IMR-90 (cell line): ENCODE data around the gene NTRK2. TPM values are rescaled to one million over a fixed set of nuclear protein-coding genes. Genes with fewer than 3 reads are reported as not detected.

Experiments
- ATAC-seq: fragments of 200-7000 bp; cut with Tn5 transposase; 2 replicates; pipeline ENCODE4 v1.9.1; 2020; ENCODE audit warnings: low read depth, mild to moderate bottlenecking, moderate library complexity
- BruUV-seq: library from RNA; stranded (reverse); fragments of 400-500 nt; replicated peaks from 2 replicates; lab custom pipeline; 2021; lab: Mats Ljungman, UMichigan
- CTCF ChIA-PET: fragments of 300-600 bp; formaldehyde crosslinking; extraction: SDS; loops from one replicate; lab custom pipeline; 2021; ENCODE audit warnings: antibody characterized with exemption; lab: Yijun Ruan, JAX
- POLR2A ChIA-PET: fragments of 300-600 bp; sonication (Branson Sonifier 250); formaldehyde crosslinking; loops from one replicate; lab custom pipeline; 2022; ENCODE audit warnings: antibody characterized with exemption; ENCODE audit not compliant: unreplicated experiment; lab: Charles Lee
- DNase-seq: peaks from one replicate; pipeline ENCODE4 v3.0.0; 2013
- H2AFZ ChIP-seq: replicated peaks from 2 replicates; pipeline ENCODE3; 2013; ENCODE audit warnings: low read length, mild to moderate bottlenecking; ENCODE audit not compliant: poor library complexity
- H2AK5ac ChIP-seq: 2 replicates; pipeline ENCODE4 v1.6.1; 2013; ENCODE audit warnings: low read depth, low read length, inconsistent platforms
- H2AK9ac ChIP-seq: replicated peaks from 2 replicates; pipeline ENCODE3; 2013; ENCODE audit warnings: mild to moderate bottlenecking, low read depth, low read length, moderate library complexity; ENCODE audit not compliant: poor library complexity
- H2BK120ac ChIP-seq: 2 replicates; pipeline ENCODE4 v1.6.1; 2013; ENCODE audit warnings: low read depth, low read length, inconsistent platforms
- H2BK15ac ChIP-seq: 3 replicates; pipeline ENCODE4 v1.6.1; 2013; ENCODE audit warnings: low read depth, low read length, inconsistent platforms
- H2BK20ac ChIP-seq: 2 replicates; pipeline ENCODE4 v1.6.1; 2013; ENCODE audit warnings: low read depth, mild to moderate bottlenecking, inconsistent platforms, low read length, moderate library complexity
- H2BK5ac ChIP-seq: 2 replicates; pipeline ENCODE4 v1.6.1; 2013; ENCODE audit warnings: mild to moderate bottlenecking, low read depth, low read length, inconsistent platforms; ENCODE audit not compliant: poor library complexity, severe bottlenecking
- H3K14ac ChIP-seq: replicated peaks from 2 replicates; pipeline ENCODE4 v1.6.1; 2013; ENCODE audit warnings: low read depth, low read length, inconsistent platforms
- H3K18ac ChIP-seq: 2 replicates; pipeline ENCODE4 v1.6.1; 2013; ENCODE audit warnings: low read depth, low read length, control low read depth
- H3K23ac ChIP-seq: 2 replicates; pipeline ENCODE4 v1.6.1; 2013; ENCODE audit warnings: low read depth, low read length, inconsistent platforms
- H3K27ac ChIP-seq: 2 replicates; pipeline ENCODE4 v1.5.1; 2013; ENCODE audit warnings: mild to moderate bottlenecking, control low read depth, low read length; ENCODE audit not compliant: insufficient read depth
- H3K27me3 ChIP-seq: 2 replicates; pipeline ENCODE4 v1.6.1; 2013; ENCODE audit warnings: low read length; ENCODE audit not compliant: control insufficient read depth, insufficient read depth
- H3K36me3 ChIP-seq: 2 replicates; pipeline ENCODE4 v1.6.1; 2013; ENCODE audit warnings: low read length, mixed read lengths; ENCODE audit not compliant: control insufficient read depth, insufficient read depth
- H3K4ac ChIP-seq: 2 replicates; pipeline ENCODE4 v1.6.1; 2013; ENCODE audit warnings: low read depth, low read length, inconsistent platforms
- H3K4me1 ChIP-seq: 2 replicates; pipeline ENCODE4 v1.6.1; 2013; ENCODE audit warnings: low read length, mixed read lengths; ENCODE audit not compliant: control insufficient read depth, insufficient read depth
- H3K4me2 ChIP-seq: 2 replicates; pipeline ENCODE4 v1.6.1; 2013; ENCODE audit warnings: low read depth, mild to moderate bottlenecking, control low read depth, low read length, moderate library complexity
- H3K4me3 ChIP-seq: 2 replicates; pipeline ENCODE4 v1.5.1; 2013; ENCODE audit warnings: low read depth, mild to moderate bottlenecking, control low read depth, low read length, moderate library complexity; ENCODE audit not compliant: insufficient read depth
- H3K56ac ChIP-seq: 2 replicates; pipeline ENCODE4 v1.6.1; 2013; ENCODE audit warnings: low read length, inconsistent platforms; ENCODE audit not compliant: insufficient read depth; ENCODE audit errors: extremely low read depth
- H3K79me1 ChIP-seq, 2 experiments: 2 replicates each; pipeline ENCODE4 v1.6.1; 2013; ENCODE audit warnings: low read length in 2 of 2, inconsistent platforms in 1 of 2, low read depth in 1 of 2
- H3K9ac ChIP-seq: 2 replicates; pipeline ENCODE4 v1.6.1; 2013; ENCODE audit warnings: low read depth, low read length, control low read depth
- H3K9me1 ChIP-seq: 2 replicates; pipeline ENCODE4 v1.6.1; 2013; ENCODE audit warnings: low read length, inconsistent platforms; ENCODE audit not compliant: insufficient read depth
- H3K9me3 ChIP-seq: 2 replicates; pipeline ENCODE4 v1.6.1; 2013; ENCODE audit warnings: low read length; ENCODE audit not compliant: control insufficient read depth, insufficient read depth
- H4K20me1 ChIP-seq: 2 replicates; pipeline ENCODE4 v1.6.1; 2013; ENCODE audit warnings: low read length, inconsistent platforms; ENCODE audit not compliant: insufficient read depth
- H4K5ac ChIP-seq: 2 replicates; pipeline ENCODE4 v1.6.1; 2013; ENCODE audit warnings: mild to moderate bottlenecking, low read depth, low read length, control low read depth
- H4K8ac ChIP-seq, 2 experiments: 2 replicates each; pipeline ENCODE4 v1.6.1; 2013; ENCODE audit warnings: low read depth in 2 of 2, low read length in 2 of 2, control low read depth in 1 of 2, inconsistent platforms in 1 of 2
- H4K91ac ChIP-seq: 2 replicates; pipeline ENCODE4 v1.6.1; 2013; ENCODE audit warnings: low read depth, low read length, inconsistent platforms; ENCODE audit not compliant: insufficient read depth
- CHD1 ChIP-seq: IDR thresholded peaks from 2 replicates; pipeline ENCODE4 v1.6.1; 2012; ENCODE audit warnings: low read depth, low read length, improper control_type of control experiment
- FOS ChIP-seq: fragments of 150-350 bp; IDR thresholded peaks from 2 replicates; pipeline ENCODE4 v1.6.1; 2016; ENCODE audit warnings: low read depth, low read length
- MAZ ChIP-seq: IDR thresholded peaks from 2 replicates; pipeline ENCODE4 v1.6.1; 2012; ENCODE audit warnings: low read depth, mild to moderate bottlenecking, low read length, improper control_type of control experiment, moderate library complexity, borderline replicate concordance
- NFE2L2 ChIP-seq: fragments of 150-350 bp; IDR thresholded peaks from 2 replicates; pipeline ENCODE4 v1.6.1; 2016; ENCODE audit warnings: low read depth, mild to moderate bottlenecking, low read length
- POLR2A ChIP-seq: IDR thresholded peaks from 2 replicates; pipeline ENCODE4 v1.6.1; 2012; ENCODE audit warnings: mild to moderate bottlenecking, low read depth, low read length
- RCOR1 ChIP-seq: IDR thresholded peaks from 2 replicates; pipeline ENCODE4 v1.6.1; 2012; ENCODE audit warnings: mild to moderate bottlenecking, low read length, improper control_type of control experiment; ENCODE audit not compliant: insufficient replicate concordance
- RFX5 ChIP-seq: IDR thresholded peaks from 2 replicates; pipeline ENCODE4 v1.8.0; 2012; ENCODE audit warnings: low read depth, mild to moderate bottlenecking, low read length, moderate library complexity
- SMC3 ChIP-seq: fragments of 150-350 bp; IDR thresholded peaks from 2 replicates; pipeline ENCODE4 v1.6.1; 2016; ENCODE audit warnings: low read depth, mild to moderate bottlenecking, antibody characterized with exemption, low read length, moderate library complexity
- WGBS, 2 experiments: methylation state at CpG; one replicate each; pipeline versions ENCODE4 v1.1.5 to v1.1.7; 2013; ENCODE audit warnings: missing lambda C conversion rate in 2 of 2; ENCODE audit not compliant: insufficient read length in 1 of 2; ENCODE audit errors: extremely low coverage in 2 of 2; 5-methylcytosine and 5-hydroxymethylcytosine counted together
- dilution Hi-C: fragments of 300-500 bp; cut with HindIII; formaldehyde crosslinking; loops from one replicate; pipeline ENCODE4 v1.14.3; 2018; ENCODE audit warnings: low sequenced_read_pairs; ENCODE audit not compliant: unreplicated experiment
- in situ Hi-C: fragments of 300-500 bp; cut with MboI; formaldehyde crosslinking; loops from 3 replicates; pipeline ENCODE4 v1.14.3; 2019; ENCODE audit warnings: low sequenced_read_pairs, inconsistent platforms, mixed read lengths
- intact Hi-C: fragments of 100-400 bp; cut with micrococcal nuclease; formaldehyde crosslinking; loops from 2 replicates; pipeline ENCODE4 v1.10.0; 2022
- polyA plus RNA-seq, 3 experiments: library from polyadenylated mRNA; depleted of rRNA; stranded (reverse); fragments of >200 nt; gene quantifications; 2 replicates each; pipeline ENCODE4 v1.2.3, GENCODE V29; 2012; ENCODE audit warnings: low replicate concordance in 1 of 3
- total RNA-seq: library from RNA; depleted of rRNA; stranded (reverse); fragments of >200 nt; gene quantifications from 2 replicates; pipeline ENCODE4 v1.2.3, GENCODE V29; 2012
- TF ChIP-seq, protein P1 (sequence below): conservative IDR thresholded peaks from 2 replicates; pipeline ENCODE4 v1.5.1; 2012; ENCODE audit warnings: mild to moderate bottlenecking, low read depth, low read length, improper control_type of control experiment

Gene NTRK2
- total and polyA plus RNA-seq, 2 of the 4 experiments (the other 2 are of a cell fraction), result under 0.01 to 0.02 TPM

DNA sequence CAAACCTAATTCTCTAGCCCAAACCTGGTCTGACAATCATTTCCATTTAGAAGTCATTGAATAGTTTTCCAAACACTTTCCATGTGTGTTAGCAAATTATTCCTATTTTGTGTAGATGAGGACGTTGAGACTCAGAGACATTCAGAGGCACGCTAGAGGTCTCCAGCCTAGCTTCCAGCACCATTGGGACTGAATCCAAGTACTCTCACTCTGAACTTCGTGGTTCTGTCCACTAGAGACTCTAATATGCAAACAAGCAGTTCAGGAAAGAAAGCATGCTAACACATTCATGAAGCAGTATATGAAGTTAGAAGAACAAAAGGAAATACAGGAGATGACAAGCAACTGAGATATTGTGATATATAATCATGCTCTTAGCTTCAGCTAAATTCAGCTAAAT lies 354.8 kb downstream of the NTRK2 start:
- Histone ChIP-seq H4K5ac (no peak overlapping the region), H2AK9ac (no peak overlapping the region), H3K4me2 (no peak overlapping the region), H3K9ac (no peak overlapping the region), H3K18ac (no peak overlapping the region), H2BK120ac (no peak overlapping the region), H2BK20ac (no peak overlapping the region), H3K4ac (no peak overlapping the region), H2BK5ac (no peak overlapping the region), H3K9me1 (no peaks in the 10 kb centered on the region), H3K23ac (no peak overlapping the region), H4K20me1 (no peaks in the 10 kb centered on the region), H4K8ac (no peak overlapping the region), H3K4me3 (no peak overlapping the region), H3K36me3 (no peaks in the 10 kb centered on the region), H2AK5ac (no peak overlapping the region), H3K79me1 (no peaks in the 10 kb centered on the region), H4K91ac (no peak overlapping the region), H3K56ac (no peak overlapping the region), H3K4me1 (no peaks in the 10 kb centered on the region), H3K27me3 (no peaks in the 10 kb centered on the region), H3K9me3 (peaks cover 12% of the 10 kb centered on the region), H2BK15ac (no peak overlapping the region), H3K27ac (no peak overlapping the region), H2AFZ (no peak overlapping the region), H3K14ac (no peak overlapping the region)
- no peak for DNase-seq
- TF ChIP-seq RCOR1, result no peak
- no peak for TF ChIP-seq POLR2A
- TF ChIP-seq, protein P1, sequence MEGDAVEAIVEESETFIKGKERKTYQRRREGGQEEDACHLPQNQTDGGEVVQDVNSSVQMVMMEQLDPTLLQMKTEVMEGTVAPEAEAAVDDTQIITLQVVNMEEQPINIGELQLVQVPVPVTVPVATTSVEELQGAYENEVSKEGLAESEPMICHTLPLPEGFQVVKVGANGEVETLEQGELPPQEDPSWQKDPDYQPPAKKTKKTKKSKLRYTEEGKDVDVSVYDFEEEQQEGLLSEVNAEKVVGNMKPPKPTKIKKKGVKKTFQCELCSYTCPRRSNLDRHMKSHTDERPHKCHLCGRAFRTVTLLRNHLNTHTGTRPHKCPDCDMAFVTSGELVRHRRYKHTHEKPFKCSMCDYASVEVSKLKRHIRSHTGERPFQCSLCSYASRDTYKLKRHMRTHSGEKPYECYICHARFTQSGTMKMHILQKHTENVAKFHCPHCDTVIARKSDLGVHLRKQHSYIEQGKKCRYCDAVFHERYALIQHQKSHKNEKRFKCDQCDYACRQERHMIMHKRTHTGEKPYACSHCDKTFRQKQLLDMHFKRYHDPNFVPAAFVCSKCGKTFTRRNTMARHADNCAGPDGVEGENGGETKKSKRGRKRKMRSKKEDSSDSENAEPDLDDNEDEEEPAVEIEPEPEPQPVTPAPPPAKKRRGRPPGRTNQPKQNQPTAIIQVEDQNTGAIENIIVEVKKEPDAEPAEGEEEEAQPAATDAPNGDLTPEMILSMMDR, result no peak
- TF ChIP-seq CHD1, result no peak
- no peak for TF ChIP-seq FOS
- TF ChIP-seq RFX5, result no peak
- no peak for TF ChIP-seq MAZ
- no peak for TF ChIP-seq NFE2L2
- no peak for TF ChIP-seq SMC3
- ATAC-seq, result no peak
- in situ Hi-C loops (no loop called here), dilution Hi-C loops (no loop called here), intact Hi-C loops (no loop called here)
- ChIA-PET POLR2A (no interaction called here), CTCF (no interaction called here)
- no TSS peak for BruUV-seq
- no CpG with 5 or more reads among the region's 3 CpGs for WGBS, 2 experiments
